Measurements from ENCODE around the gene SMURF1. TPM values are rescaled to one million over a fixed set of nuclear protein-coding genes. Genes with fewer than 3 reads are reported as not detected.

Gene SMURF1
- total RNA-seq, 1 donor from 2014 or later, result 16.5 TPM

GRCh38 chr7:99002827-99003212 is 141.1 kb downstream of the SMURF1 start:
- no peak for DNase-seq

GRCh38 chr7:99002148-99002826 is 141.6 kb downstream of the SMURF1 start:
- DNase-seq, result no peak

- no peak for DNase-seq
Measured at GRCh38 chr7:99001482-99002147, 142.3 kb downstream of the SMURF1 start.

GRCh38 chr7:99000904-99001465 is 142.9 kb downstream of the SMURF1 start:
- DNase-seq, result no peak

- DNase-seq, result no peak
Measured at GRCh38 chr7:99000196-99000903, 143.6 kb downstream of the SMURF1 start.

- no peak for DNase-seq
Measured at GRCh38 chr7:98998821-98999725, 144.8 kb downstream of the SMURF1 start.

- DNase-seq, result no peak
Measured at GRCh38 chr7:98997846-98998245, 146.1 kb downstream of the SMURF1 start.

GRCh38 chr7:98996150-98996552 is 147.8 kb downstream of the SMURF1 start:
- DNase-seq, result no peak

- no peak for DNase-seq
Measured at GRCh38 chr7:98995523-98996149, 148.3 kb downstream of the SMURF1 start.

GRCh38 chr7:98995111-98995510 is 148.8 kb downstream of the SMURF1 start:
- DNase-seq, result no peak

GRCh38 chr7:98994046-98994944 is 149.6 kb downstream of the SMURF1 start:
- DNase-seq, result no peak

- no peak for DNase-seq
Measured at GRCh38 chr7:98993024-98993897, 150.6 kb downstream of the SMURF1 start.

GRCh38 chr7:98992076-98992475 is 151.8 kb downstream of the SMURF1 start:
- DNase-seq, result no peak

- no peak for DNase-seq
Measured at GRCh38 chr7:98991141-98991540, 152.8 kb downstream of the SMURF1 start.

GRCh38 chr7:98990356-98990755 is 153.6 kb downstream of the SMURF1 start:
- no peak for DNase-seq

- no peak for DNase-seq
Measured at GRCh38 chr7:98988641-98989040, 155.3 kb downstream of the SMURF1 start.

GRCh38 chr7:98985945-98986344 is 158.0 kb downstream of the SMURF1 start:
- no peak for DNase-seq

- no peak for DNase-seq
Measured at GRCh38 chr7:98985406-98985805, 158.5 kb downstream of the SMURF1 start.

- no peak for DNase-seq
Measured at GRCh38 chr7:98984126-98984525, 159.8 kb downstream of the SMURF1 start.
